Psoas muscle (tissue), 8 donors: ENCODE results near the gene PCSK2. TPM values are rescaled to one million over a fixed set of nuclear protein-coding genes. Genes with fewer than 3 reads are reported as not detected.

ENCODE experiments used
- ATAC-seq, 4 donors: fragments of 200-7000 bp; cut with Tn5 transposase; one replicate each; pipeline ENCODE4 v1.9.1; 2020; ENCODE audit warnings: moderate library complexity in 3 of 4, mild to moderate bottlenecking in 2 of 4
- DNase-seq, 2 donors: peaks; one replicate each; pipeline ENCODE4 v3.0.0-alpha.2; 2020
- H3K27ac ChIP-seq: fragments of 200-600 bp; one replicate; pipeline ENCODE4 v1.8.0; 2022
- H3K27me3 ChIP-seq, 3 donors: fragments of 200-600 bp in 1 of 3; one replicate each; pipeline versions ENCODE4 v1.6.1 to v1.8.0; 2013 to 2022; ENCODE audit warnings: low read length in 2 of 3, mild to moderate bottlenecking in 2 of 3, moderate library complexity in 1 of 3; ENCODE audit not compliant: insufficient read depth in 3 of 3
- H3K36me3 ChIP-seq, 2 donors: fragments of 200-600 bp in 1 of 2; one replicate each; pipeline versions ENCODE4 v1.6.1 to v1.8.0; 2013 to 2022; ENCODE audit warnings: low read depth in 1 of 2, mild to moderate bottlenecking in 1 of 2, moderate library complexity in 1 of 2; ENCODE audit not compliant: insufficient read depth in 1 of 2
- H3K4me1 ChIP-seq: fragments of 200-600 bp; one replicate; pipeline ENCODE4 v1.8.0; 2022
- H3K4me3 ChIP-seq: fragments of 200-600 bp; one replicate; pipeline ENCODE4 v1.8.0; 2022; ENCODE audit warnings: mild to moderate bottlenecking
- H3K9me3 ChIP-seq: fragments of 200-600 bp; one replicate; pipeline ENCODE4 v1.8.0; 2022
- CTCF ChIP-seq: fragments of 200-600 bp; IDR thresholded peaks from one replicate; pipeline ENCODE4 v1.8.0; 2022; ENCODE audit warnings: antibody characterized with exemption
- WGBS, 3 donors: extraction: QIAGEN DNeasy Blood & Tissue Kit; methylation state at CpG; one replicate each; pipeline versions ENCODE4 v1.1.6 to v1.1.7; 2013; 5-methylcytosine and 5-hydroxymethylcytosine counted together
- intact Hi-C, 2 donors: fragments of 100-400 bp; cut with DNase I; formaldehyde crosslinking; loops; one replicate each; pipeline versions ENCODE4 v1.11.0 to v1.14.2; 2022
- polyA plus RNA-seq, 3 donors: library from polyadenylated mRNA; stranded (reverse); fragments of 200-250 nt; gene quantifications; one replicate each; pipeline ENCODE4 v1.2.3, GENCODE V29; 2013
- total RNA-seq, 4 donors: library from RNA; stranded (reverse); fragmentation: NEBNext Ultra II Directional in 2 of 4; extraction: Animal tissue kit (Norgen Biotek cat#: 25700) in 2 of 4; gene quantifications; one replicate each; pipeline versions ENCODE4 v1.2.1 to v1.2.4, GENCODE V29; 2021 to 2023
- donor health status: healthy with polysubstance abuse.
- donor health status: DM: no; HTN: no; CAD: no; lungs with moderate emphysema.
- donor health status: Bipolar disorder and iron deficiency.
- donor health status: healthy.
- donor health status: DM: yes; HTN: yes; CAD: no.
- donor health status: DM: no; HTN: no; CAD: no.
- donor health status: DM: no; HTN: no; CAD: no.
- donor health status: DM: yes; HTN: yes; CAD: no.

PCSK2 gene
- total and polyA plus RNA-seq, 7 donors: 0.01 to 0.26 (median 0.04) TPM; not detected in 3

- H3K27ac ChIP-seq: no peak overlapping the region
- no peaks in the 10 kb centered on the region for H3K9me3 ChIP-seq
- H3K4me1 ChIP-seq: no peaks in the 10 kb centered on the region
- no peak for ATAC-seq
- DNase-seq: no peak
- H3K4me3 ChIP-seq: no peak overlapping the region
- intact Hi-C loops: no loop called here
- H3K27me3 ChIP-seq: no peaks in the 10 kb centered on the region
- WGBS, 3 donors: 84 to 92% (median 89%) methylated on average over 9 of the region's 9 CpGs
- no peaks in the 10 kb centered on the region for H3K36me3 ChIP-seq
- no peak for TF ChIP-seq CTCF
These were observed 244.1 kb downstream of the PCSK2 start for GRCh38 chr20:17470973-17471372.

GRCh38 chr20:17471606-17472187 is 244.9 kb downstream of the PCSK2 start:
- H3K4me1 ChIP-seq: no peaks in the 10 kb centered on the region
- H3K27me3 ChIP-seq: no peaks in the 10 kb centered on the region
- H3K4me3 ChIP-seq: no peak overlapping the region
- H3K36me3 ChIP-seq: no peaks in the 10 kb centered on the region
- WGBS, 3 donors: 72 to 76% (median 75%) methylated on average over 10 of the region's 10 CpGs
- DNase-seq (no peak), ATAC-seq (no peak)
- intact Hi-C loops: no loop called here
- no peak overlapping the region for H3K27ac ChIP-seq
- no peaks in the 10 kb centered on the region for H3K9me3 ChIP-seq
- TF ChIP-seq CTCF: no peak

GRCh38 chr20:17473659-17474058 is 246.8 kb downstream of the PCSK2 start:
- Histone ChIP-seq H3K36me3 (no peaks in the 10 kb centered on the region), H3K4me1 (no peaks in the 10 kb centered on the region), H3K4me3 (no peak overlapping the region), H3K27me3 (no peaks in the 10 kb centered on the region), H3K27ac (no peak overlapping the region), H3K9me3 (no peaks in the 10 kb centered on the region)
- DNase-seq (no peak), ATAC-seq (no peak)
- intact Hi-C loops: no loop called here
- 19 to 30% (median 23%) methylated on average over 6 of the region's 6 CpGs for WGBS, 3 donors
- no peak for TF ChIP-seq CTCF

GRCh38 chr20:17479063-17479657 is 252.3 kb downstream of the PCSK2 start:
- DNase-seq: no peak
- ATAC-seq: no peak
- intact Hi-C loops: no loop called here
- no peaks in the 10 kb centered on the region for H3K27me3 ChIP-seq
- no peaks in the 10 kb centered on the region for H3K4me1 ChIP-seq
- H3K36me3 ChIP-seq: no peaks in the 10 kb centered on the region
- H3K27ac ChIP-seq: no peak overlapping the region
- H3K4me3 ChIP-seq: no peak overlapping the region
- 91 to 97% (median 96%) methylated on average over 23 of the region's 23 CpGs for WGBS, 3 donors
- no peak for TF ChIP-seq CTCF
- H3K9me3 ChIP-seq: no peaks in the 10 kb centered on the region

- TF ChIP-seq CTCF: no peak
- DNase-seq (no peak), ATAC-seq (no peak)
- no peaks in the 10 kb centered on the region for H3K4me1 ChIP-seq
- intact Hi-C loops: loop anchor here in 1 of 2 donors (10.0 kb wide), 1 partner anchor 64 kb away; no protein-coding TSS in a partner anchor
- H3K27ac ChIP-seq: no peak overlapping the region
- no peak overlapping the region for H3K4me3 ChIP-seq
- 81 to 85% (median 84%) methylated on average over 11 of the region's 11 CpGs for WGBS, 3 donors
- no peaks in the 10 kb centered on the region for H3K36me3 ChIP-seq
- no peaks in the 10 kb centered on the region for H3K27me3 ChIP-seq
- H3K9me3 ChIP-seq: no peaks in the 10 kb centered on the region
These were observed 253.9 kb downstream of the PCSK2 start for GRCh38 chr20:17480696-17481095.
